DMS114 treated with DMSO at 0.1 percent for 48 hours (cell line): ENCODE results near the gene SLC39A3.

Experiments used
- DNase-seq: peaks from one replicate; lab custom pipeline; 2025; ENCODE audit not compliant: unreplicated experiment; lab: John Stamatoyannopoulos, UW

Gene SLC39A3

DNA sequence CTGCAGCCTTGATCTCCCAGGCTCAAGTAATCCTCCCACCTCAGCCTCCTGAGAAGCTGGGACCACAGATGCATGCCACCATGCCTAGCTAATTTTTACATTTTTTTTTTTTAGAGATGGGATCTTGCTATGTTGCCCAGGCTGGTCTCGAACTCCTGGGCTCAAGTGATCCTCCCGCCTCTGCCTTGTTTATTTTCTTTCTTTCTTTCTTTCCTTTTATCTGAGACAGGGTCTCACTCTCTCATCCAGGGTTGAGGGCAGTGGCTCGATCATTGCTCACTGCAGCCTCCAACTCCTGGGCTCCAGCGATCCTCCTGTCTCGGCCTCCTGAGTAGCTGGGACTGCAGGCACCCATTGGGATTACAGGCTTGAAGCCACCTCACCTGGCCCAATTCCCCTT is 33.6 kb downstream of the SLC39A3 start:
- no peak for DNase-seq

DNA sequence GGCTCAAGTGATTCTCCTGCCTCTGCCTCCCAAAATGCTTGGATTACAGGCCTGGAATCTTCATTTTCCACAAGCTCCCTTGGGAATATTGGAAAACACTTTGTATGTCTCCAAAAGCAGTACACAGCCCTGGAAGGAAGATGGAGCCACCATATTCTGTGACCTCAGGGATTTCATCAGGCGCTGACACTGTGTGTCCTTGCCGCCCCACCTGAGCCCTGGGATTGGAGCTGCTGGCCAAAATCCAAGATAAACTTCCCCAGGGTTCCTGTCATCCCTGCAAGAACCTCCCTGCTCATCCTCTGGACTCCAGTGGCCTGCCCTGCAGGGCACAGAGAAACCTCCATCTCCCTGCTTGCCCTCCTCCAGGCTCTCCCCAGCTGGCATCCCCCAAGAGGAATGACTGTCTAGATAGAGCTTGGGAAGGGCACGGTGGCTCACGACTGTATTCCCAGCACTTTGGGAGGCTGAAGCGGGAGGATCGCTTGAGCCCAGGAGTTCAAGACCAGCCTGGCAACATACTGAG is 36.1 kb downstream of the SLC39A3 start:
- no peak for DNase-seq

DNA sequence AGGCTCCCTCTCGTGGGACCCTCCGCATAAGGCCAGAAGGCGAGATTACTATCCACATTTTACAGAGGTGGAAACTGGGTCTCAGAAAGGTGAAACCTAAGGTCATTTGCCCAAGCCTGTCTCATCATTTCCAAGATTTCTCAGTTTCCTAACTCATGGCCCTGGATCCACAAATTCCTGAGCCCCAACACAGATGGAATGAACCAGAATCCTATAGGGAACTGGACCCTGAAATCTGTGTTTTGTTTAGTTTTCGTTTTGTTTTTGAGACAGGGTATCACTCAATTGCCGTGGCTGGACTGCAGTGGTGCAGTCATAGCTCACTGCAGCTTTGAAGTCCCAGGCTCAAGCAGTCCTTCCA is 36.8 kb downstream of the SLC39A3 start:
- DNase-seq = no peak

DNA sequence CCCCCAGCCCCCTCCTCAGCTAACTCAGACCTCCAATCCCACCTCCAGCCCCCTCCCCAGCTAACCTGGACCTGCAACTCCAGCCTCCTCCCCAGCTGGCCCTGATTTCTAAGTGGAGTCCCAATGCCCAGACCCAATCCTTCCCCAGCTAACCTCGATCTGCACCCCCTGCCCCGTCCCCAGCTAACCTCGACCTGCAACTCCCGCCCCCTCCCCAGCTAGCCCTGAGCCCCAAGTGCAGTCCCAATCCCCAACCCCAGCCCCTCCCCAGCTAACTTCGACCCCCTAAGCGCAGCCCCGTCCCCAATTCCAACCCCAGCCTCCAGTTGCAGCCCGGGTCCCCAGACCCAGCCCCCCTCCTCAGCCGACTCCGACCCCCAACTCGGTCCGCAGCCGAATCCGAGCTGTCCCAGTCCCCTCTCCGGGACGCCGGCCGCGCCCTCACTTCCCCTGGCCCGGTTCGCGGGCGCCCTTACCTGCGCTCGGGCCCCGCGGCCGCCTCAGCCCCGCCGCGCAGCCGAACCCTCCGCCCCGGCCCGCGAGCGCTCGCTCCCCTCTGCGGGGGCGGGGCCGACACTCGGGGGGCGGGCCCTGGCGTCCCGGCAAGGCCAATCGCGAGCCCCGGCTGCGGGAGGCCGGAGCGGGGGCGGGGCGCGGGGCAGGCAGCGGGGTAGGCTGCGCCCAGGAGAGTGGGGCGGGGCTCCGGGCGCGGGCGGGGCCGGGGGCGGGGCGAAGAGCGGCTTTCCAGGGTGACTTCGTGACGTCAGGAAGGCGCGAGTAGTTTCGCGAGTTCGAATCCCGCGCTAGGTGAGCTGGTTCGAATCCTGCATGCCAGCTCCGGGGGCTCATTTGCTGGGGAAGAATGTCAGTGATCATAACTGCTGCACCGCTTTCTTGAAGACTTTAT is 37.4 kb downstream of the SLC39A3 start, which contains the start of gene GNG7:
Gene GNG7, minus strand, starts transcription at position 525 of the 907 bp plus-strand sequence. CDS start 182,006 bp downstream, outside the sequence.
- peak; percentile 39 for DNase-seq

DNA sequence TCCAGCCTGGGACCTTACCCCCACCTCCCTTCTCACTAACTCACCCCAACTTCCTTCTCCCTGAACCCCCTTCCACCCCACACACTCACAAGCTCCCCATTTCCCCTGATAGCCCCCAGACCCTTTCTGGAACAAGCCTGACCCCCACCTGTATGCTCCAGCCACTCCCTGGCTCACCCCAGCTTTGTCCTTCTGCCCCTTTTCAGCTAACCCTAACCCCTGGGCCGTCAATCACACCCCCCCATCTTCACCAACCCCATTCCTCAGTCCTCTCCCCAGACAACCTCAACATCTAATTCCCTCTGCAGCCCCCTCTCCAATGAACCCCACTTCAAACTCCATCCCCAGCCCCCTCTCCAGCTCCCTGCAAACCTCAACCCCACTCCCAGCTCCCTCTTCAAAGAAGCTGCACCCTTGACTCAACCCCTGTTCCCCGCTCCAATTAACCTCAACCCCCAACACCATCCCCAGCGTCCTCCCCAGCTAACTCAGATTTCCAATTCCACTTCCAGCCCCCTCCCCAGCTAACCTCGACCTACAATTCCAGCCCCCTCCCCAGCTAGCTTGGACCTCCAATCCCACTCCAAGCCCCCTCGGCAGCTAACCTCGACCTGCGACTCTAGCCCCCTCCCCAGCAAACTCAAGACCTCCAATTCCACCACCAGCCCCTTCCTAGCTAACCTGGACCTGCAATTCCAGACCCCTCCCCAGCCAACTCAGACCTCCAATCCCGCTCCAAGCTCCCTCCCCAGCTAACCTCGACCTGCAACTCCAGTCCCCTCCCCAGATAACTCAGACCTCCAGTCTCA is 38.3 kb downstream of the SLC39A3 start:
- DNase-seq = no peak

DNA sequence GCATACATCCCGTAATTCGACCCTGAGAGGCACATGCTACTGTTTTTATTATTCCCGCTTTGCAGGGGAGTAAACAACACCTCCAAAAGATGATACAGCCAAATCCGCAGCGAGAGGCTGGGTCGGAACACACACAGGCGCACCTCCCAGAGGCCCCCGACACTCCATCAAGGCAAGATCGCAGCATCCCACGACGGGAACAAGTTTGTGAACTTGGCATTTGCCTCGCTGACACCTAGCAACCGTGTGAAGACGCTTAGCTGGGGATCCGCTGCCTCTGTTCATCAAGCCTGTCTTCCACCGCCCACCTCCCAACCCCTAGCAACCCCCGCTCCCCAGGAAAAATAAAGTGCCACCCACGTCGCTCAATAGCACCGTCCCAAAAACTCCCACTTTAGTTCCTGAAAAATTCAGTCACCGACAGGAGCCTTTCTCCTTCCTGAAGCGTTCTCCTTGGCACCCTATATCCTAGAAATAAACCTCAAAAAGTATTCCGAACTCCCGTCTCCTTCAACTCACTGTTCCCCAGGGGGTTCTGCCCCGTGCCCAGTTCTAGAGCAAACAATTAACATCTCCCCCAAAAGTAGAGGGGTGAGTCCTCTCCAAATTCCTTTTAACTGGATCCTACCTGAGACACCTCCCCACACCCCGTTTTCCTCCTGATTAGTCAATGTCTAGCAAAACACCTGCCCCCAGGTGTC is 39.0 kb downstream of the SLC39A3 start:
- no peak for DNase-seq

DNA sequence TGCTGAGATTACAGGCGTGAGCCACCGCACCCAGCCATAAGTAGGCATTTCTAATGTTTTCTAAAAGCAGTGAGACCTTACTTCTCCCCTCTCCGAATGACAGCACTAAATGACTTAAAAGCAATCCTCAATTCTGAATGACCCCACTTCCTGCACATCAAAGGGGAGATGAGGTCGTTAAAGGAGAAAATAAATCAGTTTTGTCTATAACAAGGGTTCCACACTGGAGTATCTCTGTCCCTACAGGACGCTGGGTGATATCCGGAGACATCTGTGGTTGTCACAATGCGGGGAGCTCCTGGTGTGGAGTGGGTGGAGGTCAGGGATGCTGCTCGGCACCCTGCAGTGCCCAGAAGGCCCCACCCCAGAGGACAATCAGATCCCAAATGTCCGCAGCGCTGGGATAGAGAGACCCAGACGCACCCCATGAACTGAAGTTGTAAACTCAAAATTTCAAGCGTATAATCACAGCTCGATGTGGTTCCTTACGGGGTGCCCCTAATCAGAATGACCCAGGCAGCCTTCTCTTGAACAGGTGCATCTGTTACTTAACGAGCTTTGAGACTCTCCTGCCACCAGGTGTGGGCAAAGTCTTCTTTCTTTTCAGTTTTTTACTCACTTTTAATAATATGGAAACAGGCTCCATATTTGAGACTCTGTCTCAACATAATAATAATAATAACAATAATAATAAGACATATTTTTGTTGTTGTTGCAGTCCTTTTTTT is 40.2 kb downstream of the SLC39A3 start:
- DNase-seq = no peak

DNA sequence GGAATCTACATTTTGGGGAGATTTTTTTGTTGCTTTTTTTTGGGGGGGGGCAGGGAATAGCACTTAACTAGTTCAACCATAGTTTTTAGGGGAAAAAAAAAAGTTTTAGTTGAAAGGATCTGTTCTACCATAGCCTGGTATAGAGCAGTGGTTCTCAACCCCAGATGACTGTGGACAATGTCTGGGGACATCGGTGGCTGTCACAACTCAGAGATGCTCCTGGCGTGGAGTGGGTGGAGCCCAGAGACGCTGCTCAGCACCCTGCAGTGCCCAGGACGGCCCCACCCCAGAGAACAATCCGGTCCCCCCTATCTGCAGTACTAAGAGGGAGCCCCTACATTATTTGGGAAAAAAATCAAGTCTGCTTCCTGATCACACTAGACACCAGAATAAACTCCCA is 45.6 kb downstream of the SLC39A3 start:
- no peak for DNase-seq

DNA sequence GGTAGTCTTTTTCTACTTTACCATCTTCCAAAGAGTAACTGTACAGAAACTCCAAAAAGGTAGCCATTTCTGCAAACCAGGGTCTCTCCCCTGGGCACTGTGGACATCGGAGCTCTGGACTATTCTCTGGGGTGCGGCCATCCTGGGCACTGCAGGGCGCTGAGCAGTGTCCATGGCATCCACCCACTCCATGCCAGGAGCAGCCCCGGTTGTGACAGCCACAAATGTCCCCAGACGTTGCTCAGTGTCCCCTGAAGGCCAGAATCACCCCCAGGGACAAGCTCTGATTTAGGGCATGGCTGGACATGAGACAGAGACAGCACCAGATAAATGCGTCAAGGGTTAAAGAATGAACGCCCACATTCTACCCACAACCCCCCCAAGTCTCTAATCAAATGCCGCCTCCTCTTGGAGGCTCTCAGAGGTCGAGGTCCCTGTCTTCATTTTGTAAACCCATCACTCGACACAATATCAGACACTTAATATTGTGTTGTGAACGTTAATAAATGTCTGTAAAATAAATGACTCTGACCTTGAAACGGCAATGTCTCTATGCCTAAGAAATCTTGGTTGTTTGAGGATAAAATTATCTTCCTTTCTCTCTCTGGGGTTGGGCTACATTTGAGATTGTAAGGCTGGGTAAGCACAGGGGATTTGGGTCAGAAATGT is 46.2 kb downstream of the SLC39A3 start:
- DNase-seq = no peak

DNA sequence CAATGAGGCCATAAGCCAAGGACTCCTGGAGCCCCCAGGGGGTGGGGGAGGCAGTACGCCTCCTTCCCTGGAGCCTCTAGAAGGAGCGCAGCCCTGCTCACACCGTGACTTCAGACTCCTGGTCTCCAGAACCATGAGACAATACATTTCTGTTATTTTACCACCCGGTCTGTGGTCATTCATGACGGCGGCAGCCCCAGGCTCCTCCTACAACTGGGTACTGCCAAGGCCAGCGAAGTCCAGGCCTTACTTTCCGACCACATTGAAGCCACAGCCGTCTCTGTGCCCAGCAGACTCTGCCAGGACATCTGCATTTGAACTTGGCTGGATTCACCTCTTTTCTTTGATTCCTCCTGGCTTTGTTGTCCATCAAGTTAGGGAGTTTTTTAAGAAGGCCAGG is 47.9 kb downstream of the SLC39A3 start:
- no peak for DNase-seq

DNA sequence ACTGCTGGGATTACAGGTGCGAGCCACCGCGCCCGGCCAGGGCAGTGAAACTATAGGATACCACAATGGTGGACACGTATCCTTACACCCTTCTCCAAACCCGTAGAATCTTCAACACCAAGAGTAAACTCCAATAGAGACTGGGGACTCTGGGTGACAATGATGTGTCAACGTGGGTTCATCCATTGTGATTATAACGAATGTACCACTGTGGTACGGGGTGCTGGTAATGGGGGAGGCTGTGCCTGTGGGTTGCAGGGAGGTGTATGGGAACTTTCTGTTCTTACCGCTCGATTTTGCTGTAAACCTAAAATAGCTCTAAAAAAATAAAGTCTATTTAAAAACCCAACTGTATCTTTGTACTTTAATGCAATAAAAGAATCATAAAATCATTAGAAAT is 49.0 kb downstream of the SLC39A3 start:
- DNase-seq = no peak

DNA sequence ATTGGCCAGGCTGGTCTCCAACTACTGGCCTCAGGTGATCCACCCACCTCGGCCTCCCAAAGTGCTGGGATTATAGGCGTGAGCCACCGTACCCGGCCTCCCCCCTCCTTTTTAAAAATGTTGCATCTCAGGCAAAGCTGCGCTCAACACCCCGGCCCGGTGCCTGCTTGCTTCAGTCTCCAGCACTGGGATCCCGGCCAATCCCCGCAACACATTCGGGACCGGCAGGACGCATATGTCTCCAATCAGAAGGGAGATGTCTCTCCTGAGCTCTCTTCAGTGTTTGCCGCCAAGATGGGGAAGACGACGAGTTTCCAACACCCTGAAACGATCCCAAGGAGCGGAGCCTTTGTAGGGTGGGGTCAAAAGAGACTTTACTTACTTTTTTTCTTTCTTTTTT is 53.5 kb downstream of the SLC39A3 start:
- no peak for DNase-seq

DNA sequence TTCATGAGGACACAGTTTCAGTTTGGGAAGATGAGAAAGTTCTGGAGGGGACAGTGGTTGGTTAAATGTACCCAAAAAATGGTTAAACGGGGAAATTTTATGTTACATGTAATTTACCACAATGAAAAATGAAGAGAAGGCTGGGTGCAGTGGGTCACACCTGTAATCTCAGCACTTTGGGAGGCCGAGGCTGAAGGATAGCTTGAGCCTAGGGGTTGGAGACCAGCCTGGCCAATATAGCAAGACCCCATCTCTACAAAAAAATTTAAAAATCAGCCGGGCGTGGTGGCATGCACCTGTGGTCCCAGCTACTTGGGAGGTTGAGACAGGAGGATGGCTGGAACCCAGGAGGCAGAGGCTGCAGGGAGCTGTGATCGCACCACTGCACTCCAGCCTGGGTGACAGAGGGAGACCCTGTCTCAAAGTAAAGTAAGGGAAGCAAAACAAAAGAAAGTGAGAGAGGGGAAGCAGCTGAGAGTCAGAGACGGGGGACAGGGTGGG is 54.6 kb downstream of the SLC39A3 start:
- no peak for DNase-seq

DNA sequence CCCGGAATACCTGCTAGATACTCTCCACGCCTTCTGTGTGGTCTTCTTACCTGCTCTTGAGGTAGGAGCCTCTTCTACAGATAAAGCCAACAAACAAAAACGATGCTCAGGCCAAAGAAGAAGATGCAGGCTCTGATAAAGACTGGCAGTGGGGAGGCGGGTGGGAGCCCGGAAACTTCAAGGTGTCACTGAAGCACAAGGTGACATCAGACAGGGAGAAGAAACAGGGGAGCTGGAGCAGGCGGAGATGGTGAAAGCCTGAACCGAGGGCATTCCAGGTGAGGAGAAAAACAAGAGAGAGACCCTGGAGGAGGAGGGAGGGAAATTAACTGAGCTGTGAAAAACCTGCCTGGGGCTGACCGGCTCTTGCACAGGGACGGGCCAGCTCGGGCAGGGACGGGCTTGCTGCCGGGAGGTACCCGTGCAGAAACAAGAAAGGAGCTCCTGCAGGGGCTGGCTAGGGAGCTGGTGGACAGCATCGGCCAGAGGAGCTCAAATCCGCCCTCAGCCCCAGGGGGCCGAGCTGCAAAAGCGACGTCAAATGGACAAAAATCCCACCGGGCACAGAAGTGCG is 56.3 kb downstream of the SLC39A3 start:
- no peak for DNase-seq
